Gastrocnemius medialis (tissue), 4 donors: Measurements from ENCODE around the gene SLC39A11.

Experiments used
- POLR2A ChIP-seq, 2 donors: fragments of 450-650 bp; IDR thresholded peaks; one replicate each; pipeline ENCODE4 v1.6.1; 2017; ENCODE audit warnings: antibody characterized with exemption in 2 of 2, mild to moderate bottlenecking in 2 of 2, moderate library complexity in 2 of 2
- TF ChIP-seq, protein P1 (sequence below), 5 experiments: fragments of 450-650 bp in 3 of 5; fragments of 200-600 bp in 2 of 5; sonication (generic) in 2 of 5; IDR thresholded peaks in 4 of 5; conservative IDR thresholded peaks in 1 of 5; 1 replicate in 4 of 5; 2 replicates in 1 of 5; pipeline ENCODE4 v1.5.1; 2016 to 2019; ENCODE audit warnings: antibody characterized with exemption in 5 of 5, mild to moderate bottlenecking in 3 of 5, moderate library complexity in 3 of 5

DNA sequence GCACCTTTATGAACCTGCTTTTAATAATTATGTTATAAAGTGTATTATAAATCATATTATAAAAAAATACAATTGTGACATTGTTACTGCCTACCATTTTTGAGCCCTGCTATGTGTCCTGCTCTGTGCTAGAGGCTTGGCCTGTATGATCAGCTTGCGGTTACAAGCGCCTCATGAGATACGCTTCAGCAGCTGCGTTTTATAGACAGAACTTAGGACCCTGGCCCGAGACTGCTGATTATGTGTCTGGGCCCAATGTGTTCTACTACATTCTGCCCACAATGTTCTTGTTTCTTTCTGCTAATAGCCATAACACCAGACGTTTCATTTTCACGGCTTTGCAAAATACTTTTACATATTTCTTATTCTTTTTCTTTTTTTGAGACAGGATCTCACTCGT lies 395.8 kb downstream of the SLC39A11 start:
- no peak for TF ChIP-seq POLR2A (IDR thresholded peaks at IDR 0.05)
- TF ChIP-seq, protein P1, sequence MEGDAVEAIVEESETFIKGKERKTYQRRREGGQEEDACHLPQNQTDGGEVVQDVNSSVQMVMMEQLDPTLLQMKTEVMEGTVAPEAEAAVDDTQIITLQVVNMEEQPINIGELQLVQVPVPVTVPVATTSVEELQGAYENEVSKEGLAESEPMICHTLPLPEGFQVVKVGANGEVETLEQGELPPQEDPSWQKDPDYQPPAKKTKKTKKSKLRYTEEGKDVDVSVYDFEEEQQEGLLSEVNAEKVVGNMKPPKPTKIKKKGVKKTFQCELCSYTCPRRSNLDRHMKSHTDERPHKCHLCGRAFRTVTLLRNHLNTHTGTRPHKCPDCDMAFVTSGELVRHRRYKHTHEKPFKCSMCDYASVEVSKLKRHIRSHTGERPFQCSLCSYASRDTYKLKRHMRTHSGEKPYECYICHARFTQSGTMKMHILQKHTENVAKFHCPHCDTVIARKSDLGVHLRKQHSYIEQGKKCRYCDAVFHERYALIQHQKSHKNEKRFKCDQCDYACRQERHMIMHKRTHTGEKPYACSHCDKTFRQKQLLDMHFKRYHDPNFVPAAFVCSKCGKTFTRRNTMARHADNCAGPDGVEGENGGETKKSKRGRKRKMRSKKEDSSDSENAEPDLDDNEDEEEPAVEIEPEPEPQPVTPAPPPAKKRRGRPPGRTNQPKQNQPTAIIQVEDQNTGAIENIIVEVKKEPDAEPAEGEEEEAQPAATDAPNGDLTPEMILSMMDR (IDR thresholded peaks at IDR 0.05 in 4 of 5, conservative IDR thresholded peaks at IDR 0.05 in 1 of 5), result no peak
